Naive thymus-derived CD4-positive, alpha-beta T cell (primary cell): ENCODE data around the gene SEMA3A. TPM values are rescaled to one million over a fixed set of nuclear protein-coding genes. Genes with fewer than 3 reads are reported as not detected.

ENCODE experiments used
- ATAC-seq: fragments of 150-1000 bp; cut with Tn5 transposase; 2 replicates; pipeline ENCODE4 v1.10.0; 2021; ENCODE audit warnings: mild to moderate bottlenecking, moderate library complexity
- CTCF ChIA-PET: fragments of 350-600 bp; sonication (Branson Sonifier 250); formaldehyde crosslinking; loops from one replicate; lab custom pipeline; 2021; ENCODE audit warnings: antibody characterized with exemption; lab: Charles Lee
- POLR2A ChIA-PET: fragments of 350-600 bp; sonication (Branson Sonifier 250); formaldehyde crosslinking; loops from one replicate; lab custom pipeline; 2021; ENCODE audit warnings: antibody characterized with exemption, inconsistent platforms; lab: Charles Lee
- DNase-seq, 9 donors: peaks; one replicate each; pipeline versions ENCODE4 v3.0.0 to v3.0.0-alpha.2; 2020 to 2022; ENCODE audit warnings: mixed read lengths in 1 of 9
- H3K27ac ChIP-seq: one replicate; pipeline ENCODE4 v1.7.0; 2013; ENCODE audit warnings: mild to moderate bottlenecking, low read depth, low read length, moderate library complexity
- H3K27me3 ChIP-seq, 2 donors: one replicate each; pipeline ENCODE4 v1.7.0; 2013; ENCODE audit warnings: low read length in 2 of 2, mild to moderate bottlenecking in 2 of 2, moderate library complexity in 2 of 2; ENCODE audit not compliant: control insufficient read depth in 2 of 2, insufficient read depth in 2 of 2
- H3K36me3 ChIP-seq, 3 experiments: 1 replicate in 2 of 3; 2 replicates in 1 of 3; pipeline ENCODE4 v1.7.0; 2013; ENCODE audit warnings: low read length in 3 of 3, mild to moderate bottlenecking in 3 of 3, moderate library complexity in 1 of 3; ENCODE audit not compliant: insufficient read depth in 3 of 3, control insufficient read depth in 2 of 3
- H3K4me1 ChIP-seq, 2 donors: one replicate each; pipeline ENCODE4 v1.7.0; 2013; ENCODE audit warnings: low read length in 2 of 2, mild to moderate bottlenecking in 2 of 2, moderate library complexity in 1 of 2; ENCODE audit not compliant: control insufficient read depth in 2 of 2, insufficient read depth in 2 of 2
- H3K4me3 ChIP-seq: 2 replicates; pipeline ENCODE4 v1.7.0; 2013; ENCODE audit warnings: mild to moderate bottlenecking, low read length
- H3K9me3 ChIP-seq, 3 experiments: 1 replicate in 2 of 3; 2 replicates in 1 of 3; pipeline ENCODE4 v1.7.0; 2013; ENCODE audit warnings: low read length in 3 of 3; ENCODE audit not compliant: control insufficient read depth in 2 of 3
- H3K27ac Mint-ChIP-seq, 9 donors: one replicate each; pipeline ENCODE4 v1.8.0; 2020 to 2022; ENCODE audit warnings: mixed read lengths in 9 of 9, mild to moderate bottlenecking in 8 of 9, moderate library complexity in 5 of 9, inconsistent platforms in 2 of 9
- H3K27me3 Mint-ChIP-seq, 5 donors: one replicate each; pipeline ENCODE4 v1.8.0; 2021 to 2022; ENCODE audit warnings: mixed read lengths in 5 of 5, mild to moderate bottlenecking in 1 of 5
- H3K36me3 Mint-ChIP-seq, 5 donors: one replicate each; pipeline ENCODE4 v1.8.0; 2020 to 2022; ENCODE audit warnings: mixed read lengths in 5 of 5, mild to moderate bottlenecking in 3 of 5, inconsistent platforms in 1 of 5
- H3K4me1 Mint-ChIP-seq, 7 donors: one replicate each; pipeline ENCODE4 v1.8.0; 2020 to 2022; ENCODE audit warnings: mixed read lengths in 7 of 7, mild to moderate bottlenecking in 3 of 7, inconsistent platforms in 1 of 7
- H3K4me3 Mint-ChIP-seq, 10 donors: one replicate each; pipeline ENCODE4 v1.8.0; 2020 to 2022; ENCODE audit warnings: mild to moderate bottlenecking in 10 of 10, mixed read lengths in 10 of 10, moderate library complexity in 6 of 10, inconsistent platforms in 2 of 10
- H3K9me3 Mint-ChIP-seq, 11 donors: one replicate each; pipeline ENCODE4 v1.8.0; 2020 to 2022; ENCODE audit warnings: mixed read lengths in 11 of 11, mild to moderate bottlenecking in 4 of 11, inconsistent platforms in 1 of 11, moderate library complexity in 1 of 11
- intact Hi-C, 2 donors: fragments of 100-400 bp; cut with micrococcal nuclease; formaldehyde crosslinking; loops; one replicate each; pipeline ENCODE4 v1.15.1; 2023
- polyA plus RNA-seq, 2 donors: library from polyadenylated mRNA; unstranded; fragments of 300-500 nt; fragmentation: Illumina TruSeq; gene quantifications; one replicate each; pipeline ENCODE4 v1.2.3, GENCODE V29; 2021
- total RNA-seq, 6 experiments: library from RNA in 5 of 6; stranded (reverse) in 5 of 6; gene quantifications; 1 replicate in 5 of 6; 2 replicates in 1 of 6; pipeline ENCODE4 v1.2.3 and lab custom pipeline; 2021 to 2026

The SEMA3A gene
- total and polyA plus RNA-seq, 7 experiments from 2014 or later = 0.29 to 3.0 (median 1.3) TPM

DNA sequence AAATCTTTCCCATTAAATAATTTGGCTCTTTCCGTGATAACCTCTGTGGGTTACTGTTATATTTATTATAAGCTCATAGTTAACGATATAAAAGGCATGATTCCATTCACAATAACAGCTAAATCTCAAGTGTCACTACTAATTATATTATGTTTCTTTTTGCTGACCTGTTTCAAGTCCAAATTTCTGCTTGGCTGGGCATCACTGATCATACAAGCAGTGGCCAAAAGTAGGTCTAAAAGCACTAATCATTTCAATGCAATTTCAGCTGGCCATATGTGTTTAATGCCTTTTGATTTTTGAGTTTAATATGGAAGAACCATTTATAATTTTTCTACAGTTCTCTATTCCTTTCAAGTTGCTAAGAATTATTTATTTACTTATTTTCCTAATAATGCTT lies 110.7 kb downstream of the SEMA3A start:
- CTCF ChIA-PET = no interaction called here
- H3K4me3 ChIP-seq = no peak overlapping the region
- H3K9me3 ChIP-seq = no peaks in the 10 kb centered on the region
- no peaks in the 10 kb centered on the region for H3K27me3 ChIP-seq
- Mint-ChIP-seq H3K4me3 (no peak overlapping the region), H3K36me3 (peaks cover 0 to 3% (median 0%) of the 10 kb centered on the region in 5 donors), H3K4me1 (peaks cover 4 to 30% (median 21%) of the 10 kb centered on the region in 7 donors), H3K27ac (no peak overlapping the region), H3K27me3 (peaks cover 0 to 4% (median 0%) of the 10 kb centered on the region in 5 donors), H3K9me3 (peaks cover 0 to 2% (median 0%) of the 10 kb centered on the region in 11 donors)
- DNase-seq (no peak), ATAC-seq (no peak)
- POLR2A ChIA-PET = no interaction called here
- H3K36me3 ChIP-seq = no peaks in the 10 kb centered on the region
- H3K4me1 ChIP-seq = peaks cover 0 to 8% of the 10 kb centered on the region in 2 donors
- intact Hi-C loops = no loop called here
- no peak overlapping the region for H3K27ac ChIP-seq

DNA sequence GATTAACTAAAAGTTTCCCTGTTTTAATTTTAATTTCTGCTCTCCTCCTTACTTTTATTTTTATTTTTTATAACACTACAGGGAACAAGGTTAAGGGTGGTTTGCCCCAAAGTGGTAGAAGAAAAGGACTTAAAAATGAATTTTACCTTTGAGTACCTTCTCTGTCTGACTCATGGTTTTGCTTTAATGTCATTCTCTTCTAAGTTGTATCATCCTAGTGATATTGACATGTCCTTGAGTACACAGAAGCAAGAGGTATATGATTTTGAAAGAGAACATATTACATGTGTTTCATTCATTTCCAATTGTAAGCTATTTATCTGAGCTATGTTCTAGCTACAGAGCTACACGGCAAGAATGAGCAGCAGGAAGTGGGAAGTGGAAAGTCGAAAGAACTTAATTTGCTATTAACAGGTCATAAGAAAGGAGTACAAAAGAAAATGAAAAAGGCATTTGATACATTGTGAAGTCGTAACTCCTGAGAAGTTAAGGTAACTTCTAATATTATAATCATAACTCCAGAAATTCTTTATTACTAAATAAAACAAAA lies 112.5 kb downstream of the SEMA3A start:
- H3K4me3 ChIP-seq = no peak overlapping the region
- POLR2A ChIA-PET = interaction anchor here (1.0 kb wide), 1 partner anchor 20 kb away, joined by 3 read pairs; no protein-coding TSS in a partner anchor
- peaks cover 0 to 4% (median 0%) of the 10 kb centered on the region in 5 donors for H3K36me3 Mint-ChIP-seq

DNA sequence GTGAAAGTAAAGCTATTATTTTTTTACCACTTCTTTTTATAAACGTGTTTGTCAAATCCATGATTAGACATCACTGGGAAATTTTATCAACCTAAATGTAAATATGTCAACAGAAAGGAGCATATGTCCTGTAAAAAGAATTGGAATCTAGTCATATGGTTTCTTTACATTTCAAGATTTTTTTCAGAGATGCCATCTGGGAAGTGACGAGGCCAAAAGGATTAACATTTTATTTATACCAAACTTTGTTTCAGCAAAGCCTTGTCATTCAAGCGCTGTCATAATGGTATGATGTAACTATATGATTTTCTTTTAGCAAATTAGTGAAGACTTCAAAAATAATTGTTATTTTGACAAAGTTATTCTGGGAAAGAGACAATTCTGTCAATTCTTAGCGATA lies 117.3 kb downstream of the SEMA3A start:
- H3K4me3 ChIP-seq = no peak overlapping the region
- H3K4me1 ChIP-seq = peaks cover 0 to 4% of the 10 kb centered on the region in 2 donors
- Mint-ChIP-seq H3K9me3 (peaks cover 0 to 2% (median 0%) of the 10 kb centered on the region in 11 donors), H3K27me3 (peaks cover 0 to 4% (median 0%) of the 10 kb centered on the region in 5 donors), H3K27ac (no peak overlapping the region), H3K36me3 (peaks cover 0 to 4% (median 0%) of the 10 kb centered on the region in 5 donors), H3K4me1 (peaks cover 4 to 24% (median 13%) of the 10 kb centered on the region in 7 donors), H3K4me3 (no peak overlapping the region)
- no peaks in the 10 kb centered on the region for H3K27me3 ChIP-seq
- no peaks in the 10 kb centered on the region for H3K9me3 ChIP-seq
- ATAC-seq = no peak
- DNase-seq = no peak
- H3K27ac ChIP-seq = no peak overlapping the region
- no peaks in the 10 kb centered on the region for H3K36me3 ChIP-seq
- ChIA-PET POLR2A (no interaction called here), CTCF (no interaction called here)
- intact Hi-C loops = no loop called here

More for the DNA sequence above, 112.5 kb downstream of the SEMA3A start:
- intact Hi-C loops = no loop called here
- ATAC-seq (no peak), DNase-seq (no peak)
- H3K4me1 ChIP-seq = peaks cover 0 to 4% of the 10 kb centered on the region in 2 donors
- Mint-ChIP-seq H3K27me3 (peaks cover 0 to 4% (median 0%) of the 10 kb centered on the region in 5 donors), H3K4me1 (peaks cover 4 to 17% (median 11%) of the 10 kb centered on the region in 7 donors), H3K9me3 (peaks cover 0 to 2% (median 0%) of the 10 kb centered on the region in 11 donors), H3K27ac (peak overlapping the region in 4 of 9 donors; percentile 4 to 63 (median 30)), H3K4me3 (peak overlapping the region in 8 of 10 donors; percentile 21 to 81 (median 61))
- H3K36me3 ChIP-seq = no peaks in the 10 kb centered on the region
- no peaks in the 10 kb centered on the region for H3K27me3 ChIP-seq
- H3K27ac ChIP-seq = no peak overlapping the region
- CTCF ChIA-PET = no interaction called here
- H3K9me3 ChIP-seq = no peaks in the 10 kb centered on the region

DNA sequence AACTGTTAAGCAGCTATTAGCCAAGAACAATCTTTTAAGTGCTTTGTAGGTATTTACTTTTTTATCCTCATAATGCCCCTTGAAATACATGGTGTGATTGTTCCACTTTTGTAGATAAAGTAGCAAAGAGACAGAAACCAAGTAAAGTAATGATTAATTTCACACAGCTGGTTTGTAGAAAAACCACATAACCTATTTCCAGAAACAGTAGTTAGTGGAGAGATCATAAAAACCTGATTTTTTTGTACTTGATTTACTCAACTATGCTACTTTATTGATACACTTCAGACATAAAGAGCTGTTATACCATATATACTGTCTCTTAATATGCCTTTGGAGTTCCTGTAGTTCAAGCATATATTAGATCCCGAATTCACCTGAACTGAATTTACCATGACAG lies 118.4 kb downstream of the SEMA3A start:
- Histone ChIP-seq H3K4me1 (no peaks in the 10 kb centered on the region), H3K36me3 (no peaks in the 10 kb centered on the region), H3K9me3 (no peaks in the 10 kb centered on the region), H3K27ac (no peak overlapping the region), H3K27me3 (no peaks in the 10 kb centered on the region), H3K4me3 (no peak overlapping the region)
- Mint-ChIP-seq H3K36me3 (peaks cover 0 to 3% (median 0%) of the 10 kb centered on the region in 5 donors), H3K4me3 (peak overlapping the region in 1 of 10 donors; percentile 43), H3K27me3 (no peaks in the 10 kb centered on the region), H3K27ac (no peak overlapping the region), H3K9me3 (peaks cover 0 to 2% (median 0%) of the 10 kb centered on the region in 11 donors), H3K4me1 (peaks cover 0 to 19% (median 8%) of the 10 kb centered on the region in 7 donors)
- ChIA-PET POLR2A (no interaction called here), CTCF (no interaction called here)
- ATAC-seq (no peak), DNase-seq (no peak)
- intact Hi-C loops = no loop called here

DNA sequence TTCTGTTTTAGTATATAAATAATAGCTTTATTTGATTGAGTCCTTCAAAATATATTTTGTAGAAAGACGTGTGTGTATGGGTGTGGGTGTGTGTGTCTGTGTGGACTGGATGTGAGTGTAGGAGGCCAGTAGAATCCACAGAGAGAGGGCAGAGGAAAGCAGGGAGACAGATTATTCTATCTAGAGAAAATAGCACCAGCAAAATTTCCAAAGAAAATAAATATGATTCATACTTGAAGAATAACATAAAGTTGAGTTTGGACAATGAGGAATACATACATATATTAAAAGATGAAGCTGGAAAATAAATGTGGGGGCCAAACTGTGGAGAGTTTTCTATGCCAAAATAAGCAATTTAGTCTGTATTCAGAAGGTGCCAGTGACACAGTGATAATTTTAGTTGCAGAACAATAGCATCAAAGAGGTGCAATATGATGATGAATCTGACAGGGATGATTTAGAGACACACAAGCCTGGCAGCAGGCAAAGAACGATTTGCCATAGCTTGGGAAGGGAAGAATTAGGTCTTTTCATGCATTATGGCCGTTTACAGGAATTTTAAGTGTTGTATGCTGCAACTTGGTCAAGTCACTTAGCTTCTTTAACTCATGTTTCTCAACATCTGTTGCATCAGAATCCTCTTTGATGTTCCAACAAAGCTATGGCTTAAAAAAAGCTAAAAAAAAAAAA lies 121.3 kb downstream of the SEMA3A start:
- Histone ChIP-seq H3K9me3 (no peaks in the 10 kb centered on the region), H3K36me3 (no peaks in the 10 kb centered on the region), H3K27me3 (no peaks in the 10 kb centered on the region), H3K4me3 (no peak overlapping the region), H3K4me1 (no peaks in the 10 kb centered on the region), H3K27ac (no peak overlapping the region)
- ATAC-seq (no peak), DNase-seq (no peak)
- H3K4me1 Mint-ChIP-seq = peaks cover 2 to 22% (median 14%) of the 10 kb centered on the region in 7 donors
- intact Hi-C loops = no loop called here
- CTCF ChIA-PET = no interaction called here
- no peaks in the 10 kb centered on the region for H3K9me3 Mint-ChIP-seq
- peaks cover 0 to under 1% (median 0%) of the 10 kb centered on the region in 5 donors for H3K36me3 Mint-ChIP-seq
- H3K4me3 Mint-ChIP-seq = no peak overlapping the region
- H3K27ac Mint-ChIP-seq = peak overlapping the region in 2 of 9 donors; percentile 3 to 74
- POLR2A ChIA-PET = interaction anchor here (0.7 kb wide), 1 partner anchor 51 kb away, joined by 4 read pairs; no protein-coding TSS in a partner anchor
- no peaks in the 10 kb centered on the region for H3K27me3 Mint-ChIP-seq

DNA sequence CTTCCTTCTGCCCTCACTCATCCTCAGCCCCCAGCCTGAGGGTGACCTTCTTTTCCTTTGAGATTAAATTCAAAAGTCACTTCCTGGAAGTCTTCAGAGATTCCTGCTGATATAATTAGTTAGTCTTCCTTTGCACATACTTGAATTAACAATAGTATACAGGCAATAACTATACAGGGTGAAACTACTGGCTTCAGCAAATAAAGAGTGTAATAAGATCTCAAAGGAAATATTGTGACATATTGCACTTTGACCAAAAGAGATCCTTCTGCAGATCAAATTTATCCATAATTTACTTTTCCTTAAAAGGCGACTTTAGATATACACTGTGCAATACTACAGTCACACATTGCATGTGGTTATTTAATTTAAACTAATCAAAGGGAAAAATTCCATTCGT lies 123.8 kb downstream of the SEMA3A start:
- intact Hi-C loops = no loop called here
- no peak overlapping the region for H3K4me3 ChIP-seq
- ChIA-PET CTCF (no interaction called here), POLR2A (no interaction called here)
- no peaks in the 10 kb centered on the region for H3K9me3 ChIP-seq
- Mint-ChIP-seq H3K36me3 (no peaks in the 10 kb centered on the region), H3K27ac (peak overlapping the region in 1 of 9 donors; percentile 3), H3K4me1 (peaks cover 2 to 16% (median 12%) of the 10 kb centered on the region in 7 donors), H3K4me3 (no peak overlapping the region), H3K9me3 (no peaks in the 10 kb centered on the region), H3K27me3 (no peaks in the 10 kb centered on the region)
- H3K27me3 ChIP-seq = no peaks in the 10 kb centered on the region
- H3K4me1 ChIP-seq = no peaks in the 10 kb centered on the region
- DNase-seq = no peak
- ATAC-seq = no peak
- no peak overlapping the region for H3K27ac ChIP-seq
- H3K36me3 ChIP-seq = no peaks in the 10 kb centered on the region
